ENCODE results near the gene PCDHB16.

DNA sequence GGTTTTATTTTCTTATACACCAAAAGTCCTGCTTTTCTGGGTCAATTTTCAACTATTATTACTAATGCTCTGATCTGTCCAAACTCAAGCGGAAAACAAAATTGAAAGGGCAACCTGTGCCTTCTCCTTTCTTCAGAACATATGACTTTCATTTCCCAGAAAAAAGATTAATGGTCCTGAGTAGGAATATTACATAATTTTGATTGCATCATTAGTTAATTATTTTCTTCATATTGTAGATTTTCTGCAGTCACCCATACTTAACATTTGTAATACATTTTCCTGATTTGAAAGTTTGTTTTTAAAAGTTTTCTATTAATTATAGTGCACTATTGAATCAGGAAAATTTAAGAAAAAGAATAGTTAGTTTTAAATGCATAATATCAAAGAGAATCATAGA lies 6.3 kb upstream of the PCDHB16 start:
- TF ChIP-seq ADNP (CRISPR knock-in tag; IDR thresholded peaks at IDR 0.05) (no peak), CTCF (CRISPR knock-in tag; IDR thresholded peaks at IDR 0.05) (no peak), SIN3A (IDR thresholded peaks at IDR 0.05; ENCODE audit: borderline replicate concordance, low read depth, low read length) (no peak), ZNF605 (CRISPR knock-in tag; IDR thresholded peaks at IDR 0.05) (no peak), USF2 (IDR thresholded peaks at IDR 0.05; ENCODE audit: low read depth, low read length) (no peak), USF2 (CRISPR knock-in tag; IDR thresholded peaks at IDR 0.05; ENCODE audit: borderline replicate concordance) (no peak)

Data from HepG2 (cell line).